RWPE1 (cell line): ENCODE measurements around the gene UGT1A10.

Experiments used
- CTCF ChIA-PET: fragments of 350-600 bp; sonication (Branson Sonifier 250); formaldehyde crosslinking; extraction: SDS; loops from one replicate; lab custom pipeline; 2021; lab: Yijun Ruan, JAX
- POLR2A ChIA-PET: fragments of 400-600 bp; formaldehyde crosslinking; extraction: SDS; loops from one replicate; lab custom pipeline; 2020; ENCODE audit warnings: antibody characterized with exemption; ENCODE audit not compliant: low non-redundant PET; lab: Yijun Ruan, JAX
- DNase-seq: peaks from one replicate; pipeline ENCODE4 v3.0.0; 2012; ENCODE audit warnings: low spot score
- H3K27ac ChIP-seq: fragments of 450-650 bp; 2 replicates; pipeline ENCODE4 v1.5.1; 2017
- TF ChIP-seq, protein P1 (sequence below): fragments of 450-650 bp; conservative IDR thresholded peaks from 2 replicates; pipeline ENCODE4 v1.5.1; 2017; ENCODE audit warnings: low read depth, mild to moderate bottlenecking

The UGT1A10 gene

GRCh38 chr2:233816771-233817170 lies 180.5 kb downstream of the UGT1A10 start:
- POLR2A ChIA-PET: no interaction called here
- H3K27ac ChIP-seq: no peak overlapping the region
- CTCF ChIA-PET: no interaction called here
- TF ChIP-seq, protein P1, sequence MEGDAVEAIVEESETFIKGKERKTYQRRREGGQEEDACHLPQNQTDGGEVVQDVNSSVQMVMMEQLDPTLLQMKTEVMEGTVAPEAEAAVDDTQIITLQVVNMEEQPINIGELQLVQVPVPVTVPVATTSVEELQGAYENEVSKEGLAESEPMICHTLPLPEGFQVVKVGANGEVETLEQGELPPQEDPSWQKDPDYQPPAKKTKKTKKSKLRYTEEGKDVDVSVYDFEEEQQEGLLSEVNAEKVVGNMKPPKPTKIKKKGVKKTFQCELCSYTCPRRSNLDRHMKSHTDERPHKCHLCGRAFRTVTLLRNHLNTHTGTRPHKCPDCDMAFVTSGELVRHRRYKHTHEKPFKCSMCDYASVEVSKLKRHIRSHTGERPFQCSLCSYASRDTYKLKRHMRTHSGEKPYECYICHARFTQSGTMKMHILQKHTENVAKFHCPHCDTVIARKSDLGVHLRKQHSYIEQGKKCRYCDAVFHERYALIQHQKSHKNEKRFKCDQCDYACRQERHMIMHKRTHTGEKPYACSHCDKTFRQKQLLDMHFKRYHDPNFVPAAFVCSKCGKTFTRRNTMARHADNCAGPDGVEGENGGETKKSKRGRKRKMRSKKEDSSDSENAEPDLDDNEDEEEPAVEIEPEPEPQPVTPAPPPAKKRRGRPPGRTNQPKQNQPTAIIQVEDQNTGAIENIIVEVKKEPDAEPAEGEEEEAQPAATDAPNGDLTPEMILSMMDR: no peak
- DNase-seq: no peak

- no peak for DNase-seq
- no peak overlapping the region for H3K27ac ChIP-seq
- TF ChIP-seq, protein P1: no peak
- POLR2A ChIA-PET: no interaction called here
- CTCF ChIA-PET: no interaction called here
Measured at GRCh38 chr2:233817361-233817911, 181.2 kb downstream of the UGT1A10 start.

DNA sequence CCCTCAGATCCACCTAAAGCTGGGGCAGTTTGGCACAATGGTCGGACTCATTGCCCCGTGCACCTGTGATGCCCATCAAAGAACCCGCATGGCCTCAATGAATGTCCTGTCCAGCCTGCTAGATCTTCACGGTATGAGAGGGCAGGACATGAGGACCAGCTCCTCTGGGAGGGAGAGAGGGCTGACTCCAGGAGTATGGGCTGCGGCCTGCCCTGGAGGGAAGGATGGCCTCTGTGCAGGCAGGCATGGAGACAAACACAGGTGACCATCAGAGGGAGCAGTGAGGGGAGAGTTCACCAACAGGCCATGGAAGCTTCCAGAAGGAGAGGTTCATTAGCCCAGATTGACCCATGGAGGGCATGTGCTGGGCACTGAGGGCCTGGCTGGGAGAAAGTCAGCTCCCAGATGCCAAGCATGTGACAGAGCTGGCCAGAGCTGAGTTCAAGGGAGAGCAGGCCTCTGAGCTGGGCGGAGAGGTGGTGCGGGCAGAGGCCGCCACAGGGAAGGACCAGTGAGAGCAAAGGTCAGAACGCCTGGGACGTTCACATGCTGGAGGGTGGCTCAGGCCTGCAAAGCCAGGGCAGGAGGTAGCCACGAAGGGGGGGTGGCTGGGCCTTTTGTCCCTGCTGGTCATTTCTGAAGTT lies 181.9 kb downstream of the UGT1A10 start:
- H3K27ac ChIP-seq: no peak overlapping the region
- no peak for DNase-seq
- POLR2A ChIA-PET: no interaction called here
- CTCF ChIA-PET: no interaction called here
- TF ChIP-seq, protein P1: no peak

DNA sequence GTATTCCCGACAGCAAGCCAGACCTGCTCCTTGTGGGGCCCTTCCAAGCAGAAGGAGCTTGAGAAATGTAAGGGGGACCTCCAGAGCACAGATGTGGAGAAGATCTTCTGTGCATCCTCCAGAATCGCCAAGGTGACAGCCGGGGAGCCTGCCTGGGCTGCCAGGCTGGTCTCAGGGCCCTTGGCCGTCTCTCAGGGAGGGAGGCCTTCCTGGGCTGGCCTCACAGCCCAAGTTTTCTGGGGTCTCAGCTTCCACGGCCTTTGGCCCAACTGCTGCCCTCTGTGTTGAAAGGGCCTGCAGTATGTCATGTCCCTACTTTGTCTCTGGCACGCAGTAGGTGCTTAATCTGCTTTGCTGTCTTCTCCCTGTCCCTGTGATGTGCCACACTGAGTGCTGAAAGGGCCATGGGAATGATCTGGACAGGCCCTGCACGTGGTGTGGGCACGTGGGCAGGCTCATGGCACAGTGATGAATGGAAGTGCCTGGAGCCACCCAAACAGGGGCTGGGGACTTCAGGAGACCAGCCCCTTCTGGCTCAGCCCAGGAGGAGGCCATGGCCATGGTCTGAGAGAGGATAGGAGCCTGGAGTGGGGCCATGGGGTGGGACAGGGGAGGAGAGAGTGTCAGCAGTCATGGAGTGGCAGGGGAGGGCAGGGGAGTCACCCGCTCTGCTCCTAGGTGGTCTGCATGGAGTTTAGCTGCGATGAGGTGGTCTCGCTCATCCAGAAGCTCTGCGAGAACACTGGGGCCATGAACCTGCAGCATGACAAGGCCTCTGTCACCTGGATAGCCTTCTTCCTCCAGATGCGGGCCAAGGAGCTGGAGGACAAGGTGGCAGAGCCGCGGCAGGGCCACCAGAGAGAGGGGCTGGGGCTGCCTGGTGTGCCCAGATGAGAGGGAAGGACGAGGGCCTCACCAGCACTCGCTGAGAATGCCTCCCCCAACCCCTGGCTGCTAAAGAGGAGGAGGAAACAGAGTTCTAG lies 182.7 kb downstream of the UGT1A10 start:
- H3K27ac ChIP-seq: no peak overlapping the region
- POLR2A ChIA-PET: no interaction called here
- DNase-seq: no peak
- TF ChIP-seq, protein P1: no peak
- CTCF ChIA-PET: no interaction called here

GRCh38 chr2:233819884-233820773 lies 183.9 kb downstream of the UGT1A10 start:
- H3K27ac ChIP-seq: no peak overlapping the region
- POLR2A ChIA-PET: no interaction called here
- CTCF ChIA-PET: interaction anchor here (0.6 kb wide), 1 partner anchor 449 kb away, joined by 3 read pairs; no protein-coding TSS in a partner anchor
- TF ChIP-seq, protein P1: no peak
- DNase-seq: no peak
